Activated naive CD4-positive, alpha-beta T cell treated with anti-CD3 and anti-CD28 coated beads, Interleukin-2, amount 50 U/mL, for 16 hours (primary cell): Measurements from ENCODE around the gene OSBPL8.
"Not testable (repeated sequence)": the region's sequence is repeated elsewhere in the genome, so short reads cannot be mapped to it uniquely, and the experiment has no call there.

Experiments used
- DNase-seq: peaks from one replicate; pipeline ENCODE4 v3.0.0-alpha.2; 2020

OSBPL8 gene

GRCh38 chr12:76523408-76523807 lies 36.2 kb downstream of the OSBPL8 start:
- no peak for DNase-seq

DNA sequence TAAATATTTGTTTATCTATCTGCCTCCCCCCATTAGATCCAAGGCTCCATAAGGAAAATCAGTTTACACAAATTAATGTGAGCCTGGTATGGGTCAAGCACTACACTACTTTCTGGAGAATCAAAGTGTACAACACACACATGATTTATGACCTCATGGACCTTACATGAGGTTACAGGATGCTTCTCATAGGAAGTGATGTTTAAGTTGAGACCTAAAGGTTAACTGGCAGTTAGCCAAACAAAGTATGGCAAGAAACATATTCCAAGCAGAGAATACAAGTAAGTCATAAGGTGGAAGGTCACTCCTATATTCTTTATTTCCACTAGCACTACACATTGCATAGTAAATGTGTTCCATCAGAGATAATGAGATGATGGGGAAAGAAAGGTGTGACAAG lies 39.2 kb downstream of the OSBPL8 start:
- DNase-seq: no peak

- DNase-seq: no peak
Measured at GRCh38 chr12:76519538-76519937, 40.0 kb downstream of the OSBPL8 start.

GRCh38 chr12:76518699-76519098 lies 40.9 kb downstream of the OSBPL8 start:
- DNase-seq: no peak

DNA sequence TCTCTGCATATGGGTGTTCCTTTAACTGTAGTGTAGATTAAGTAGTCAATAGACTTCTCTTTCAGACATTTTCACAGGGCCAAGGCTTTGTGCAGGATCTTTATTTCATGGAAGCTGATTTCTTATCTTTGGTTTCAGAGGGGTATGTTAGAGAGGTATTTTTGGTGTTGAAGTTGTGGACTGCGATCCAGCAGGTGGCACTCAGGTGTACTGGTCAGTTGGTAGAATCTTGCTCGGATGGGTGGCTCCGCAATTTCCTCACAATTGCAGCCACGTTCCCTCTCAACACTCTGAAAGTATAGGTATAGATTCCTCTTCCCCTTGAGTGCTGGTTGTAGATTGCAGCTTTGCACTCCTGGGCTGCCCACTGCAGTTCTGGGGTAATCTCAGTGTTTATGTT lies 44.3 kb downstream of the OSBPL8 start:
- no peak for DNase-seq

- DNase-seq: not testable (repeated sequence)
Measured at GRCh38 chr12:76511116-76511716, 48.4 kb downstream of the OSBPL8 start.

GRCh38 chr12:76508128-76508980 lies 51.2 kb downstream of the OSBPL8 start:
- no peak for DNase-seq

- DNase-seq: no peak
Measured at GRCh38 chr12:76506149-76506548, 53.4 kb downstream of the OSBPL8 start.

- no peak for DNase-seq
Measured at GRCh38 chr12:76505050-76505449, 54.5 kb downstream of the OSBPL8 start.

DNA sequence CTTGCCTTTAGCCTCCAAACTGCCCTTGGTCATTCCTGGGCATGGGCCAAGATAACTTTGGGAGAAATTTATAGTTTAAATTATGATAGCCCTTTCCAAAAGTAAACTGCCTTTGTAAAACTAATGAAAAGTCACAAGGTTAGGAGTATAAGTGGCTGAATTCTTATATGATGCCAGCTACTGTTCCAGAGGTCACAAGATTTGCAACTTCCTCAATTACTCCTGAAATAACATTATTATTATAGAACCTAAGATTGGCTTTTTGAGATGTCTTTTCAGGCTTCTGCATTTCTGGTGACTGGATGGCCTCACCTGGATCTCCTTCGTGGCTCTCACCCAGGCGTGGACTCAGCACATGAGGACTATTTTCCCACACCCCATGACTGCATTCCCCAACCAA lies 55.0 kb downstream of the OSBPL8 start:
- DNase-seq: no peak

GRCh38 chr12:76503957-76504356 lies 55.6 kb downstream of the OSBPL8 start:
- DNase-seq: no peak

DNA sequence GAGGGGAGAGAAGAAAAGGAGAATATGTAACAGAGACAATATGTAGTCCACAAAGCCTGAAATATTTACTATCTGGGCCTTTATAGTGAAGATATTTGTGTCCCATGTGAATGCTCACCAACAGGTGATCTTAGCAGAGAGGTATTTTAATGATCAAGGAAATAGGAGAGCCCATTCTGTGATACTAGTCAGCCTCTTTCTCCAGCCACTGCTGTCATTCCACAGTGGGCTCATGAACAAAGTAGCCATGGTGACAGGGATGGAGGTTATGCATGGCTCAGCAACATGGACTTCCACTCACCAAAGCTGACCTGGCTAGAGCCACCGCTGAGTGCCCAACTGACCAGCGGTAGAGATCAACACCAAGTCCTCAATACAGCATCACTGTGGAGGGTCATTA lies 58.2 kb downstream of the OSBPL8 start:
- DNase-seq: no peak

GRCh38 chr12:76499136-76499535 lies 60.4 kb downstream of the OSBPL8 start:
- not testable (repeated sequence) for DNase-seq

- DNase-seq: no peak
Measured at GRCh38 chr12:76495556-76495955, 64.0 kb downstream of the OSBPL8 start.

- DNase-seq: no peak
Measured at GRCh38 chr12:76491292-76491691, 68.3 kb downstream of the OSBPL8 start.

- no peak for DNase-seq
Measured at GRCh38 chr12:76490763-76491162, 68.8 kb downstream of the OSBPL8 start.

- no peak for DNase-seq
Measured at GRCh38 chr12:76489737-76490136, 69.8 kb downstream of the OSBPL8 start.

DNA sequence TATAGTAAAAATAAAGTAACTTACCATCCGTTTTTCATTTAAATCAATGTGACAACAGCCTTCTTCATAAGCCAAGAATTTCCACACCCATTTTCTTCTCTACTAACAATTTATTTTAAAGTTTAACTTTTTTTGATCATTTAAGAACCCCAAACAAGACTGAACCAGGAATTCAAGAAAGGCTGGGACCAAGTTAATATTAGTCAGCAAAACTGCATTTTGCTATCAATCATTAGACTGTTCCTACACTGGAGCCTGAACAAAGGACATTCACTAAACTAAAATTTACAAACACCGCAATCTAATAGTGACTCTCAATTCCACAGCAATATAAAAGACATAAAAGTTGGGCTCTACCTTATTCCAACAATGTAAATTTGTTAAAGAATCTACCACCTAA lies 73.6 kb downstream of the OSBPL8 start:
- DNase-seq: no peak

DNA sequence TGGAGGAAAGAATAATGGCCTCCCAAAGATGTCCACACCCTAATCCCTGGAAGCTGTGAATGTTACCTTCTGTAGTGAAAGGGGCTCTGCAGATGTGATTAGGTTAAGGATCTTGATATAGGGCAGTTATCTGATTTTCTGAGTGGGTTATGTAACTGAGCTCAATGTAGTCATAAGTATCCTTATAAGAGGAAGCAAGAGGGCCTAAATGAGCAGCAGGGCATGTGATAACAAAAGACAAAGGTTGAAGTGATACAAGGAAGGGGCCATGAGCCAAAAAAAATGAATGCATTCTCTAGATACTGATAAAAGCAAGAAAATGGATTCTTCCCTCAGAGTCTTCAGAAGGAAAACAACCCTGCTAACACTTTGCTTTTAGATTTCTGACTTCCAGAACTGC lies 78.8 kb downstream of the OSBPL8 start:
- no peak for DNase-seq

DNA sequence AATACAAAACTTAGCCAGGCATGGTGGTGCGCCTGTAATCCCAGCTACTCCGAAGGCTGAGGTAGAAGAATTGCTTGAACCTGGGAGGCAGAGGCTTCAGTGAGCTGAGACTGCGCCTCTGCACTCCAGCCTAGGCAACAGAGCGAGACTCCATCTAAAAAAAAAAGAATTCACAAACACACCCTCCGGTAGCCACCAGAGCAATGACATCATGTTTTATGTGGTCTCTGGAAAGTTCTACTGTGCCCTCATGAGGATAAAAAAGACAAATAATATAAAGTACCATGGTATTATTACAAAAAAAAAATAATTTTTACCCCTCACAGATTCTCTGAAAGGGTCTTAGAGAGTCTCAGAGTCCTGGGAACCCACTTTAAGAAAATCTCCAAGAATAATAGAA lies 81.5 kb downstream of the OSBPL8 start:
- no peak for DNase-seq

- DNase-seq: not testable (repeated sequence)
Measured at GRCh38 chr12:76472862-76473261, 86.7 kb downstream of the OSBPL8 start.

DNA sequence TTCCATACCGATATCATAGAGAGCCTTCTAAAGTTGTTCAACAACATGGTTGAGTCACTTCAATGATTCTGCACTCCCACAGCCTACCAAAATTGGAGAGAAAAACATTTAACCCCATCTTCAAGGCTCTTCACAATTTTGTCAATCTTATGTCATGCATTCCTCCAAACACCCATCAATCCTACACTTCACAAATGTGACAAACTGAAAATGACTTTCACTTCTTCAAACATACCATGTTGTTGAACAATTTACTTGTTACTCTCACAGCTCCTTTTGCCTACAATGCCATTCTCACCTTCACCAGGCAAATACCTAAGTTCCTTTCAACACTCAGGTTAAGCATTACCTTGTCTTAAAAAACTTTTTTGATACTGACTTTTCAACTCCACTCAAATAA lies 88.0 kb downstream of the OSBPL8 start:
- no peak for DNase-seq

GRCh38 chr12:76470028-76470939 lies 89.3 kb downstream of the OSBPL8 start:
- DNase-seq: no peak
